22Rv1 (cell line): ENCODE results near the gene AXL.
"Not testable (repeated sequence)": the region's sequence is repeated elsewhere in the genome, so short reads cannot be mapped to it uniquely, and the experiment has no call there.

Source experiments
- ZFX ChIP-seq: fragments of 450-650 bp; IDR thresholded peaks from 2 replicates; pipeline ENCODE4 v1.6.1; 2017; ENCODE audit warnings: antibody characterized with exemption, borderline replicate concordance
- TF ChIP-seq, protein P1 (sequence below): fragments of 450-650 bp; IDR thresholded peaks from 2 replicates; pipeline ENCODE4 v1.5.1; 2017; ENCODE audit warnings: mild to moderate bottlenecking

DNA sequence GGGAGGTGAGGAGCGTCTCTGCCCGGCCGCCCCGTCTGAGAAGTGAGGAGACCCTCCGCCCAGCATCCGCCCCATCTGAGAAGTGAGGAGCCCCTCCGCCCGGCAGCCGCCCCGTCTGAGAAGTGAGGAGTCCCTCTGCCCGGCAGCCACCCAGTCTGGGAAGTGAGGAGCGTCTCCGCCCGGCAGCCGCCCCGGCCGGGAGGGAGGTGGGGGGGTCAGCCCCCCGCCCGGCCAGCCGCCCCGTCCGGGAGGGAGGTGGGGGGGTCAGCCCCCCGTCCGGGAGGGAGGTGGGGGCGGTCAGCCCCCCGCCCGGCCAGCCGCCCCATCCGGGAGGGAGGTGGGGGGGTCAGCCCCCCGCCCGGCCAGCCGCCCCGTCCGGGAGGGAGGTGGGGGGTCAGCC lies 38.9 kb upstream of the AXL start:
- TF ChIP-seq, protein P1, sequence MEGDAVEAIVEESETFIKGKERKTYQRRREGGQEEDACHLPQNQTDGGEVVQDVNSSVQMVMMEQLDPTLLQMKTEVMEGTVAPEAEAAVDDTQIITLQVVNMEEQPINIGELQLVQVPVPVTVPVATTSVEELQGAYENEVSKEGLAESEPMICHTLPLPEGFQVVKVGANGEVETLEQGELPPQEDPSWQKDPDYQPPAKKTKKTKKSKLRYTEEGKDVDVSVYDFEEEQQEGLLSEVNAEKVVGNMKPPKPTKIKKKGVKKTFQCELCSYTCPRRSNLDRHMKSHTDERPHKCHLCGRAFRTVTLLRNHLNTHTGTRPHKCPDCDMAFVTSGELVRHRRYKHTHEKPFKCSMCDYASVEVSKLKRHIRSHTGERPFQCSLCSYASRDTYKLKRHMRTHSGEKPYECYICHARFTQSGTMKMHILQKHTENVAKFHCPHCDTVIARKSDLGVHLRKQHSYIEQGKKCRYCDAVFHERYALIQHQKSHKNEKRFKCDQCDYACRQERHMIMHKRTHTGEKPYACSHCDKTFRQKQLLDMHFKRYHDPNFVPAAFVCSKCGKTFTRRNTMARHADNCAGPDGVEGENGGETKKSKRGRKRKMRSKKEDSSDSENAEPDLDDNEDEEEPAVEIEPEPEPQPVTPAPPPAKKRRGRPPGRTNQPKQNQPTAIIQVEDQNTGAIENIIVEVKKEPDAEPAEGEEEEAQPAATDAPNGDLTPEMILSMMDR, result not testable (repeated sequence)
- TF ChIP-seq ZFX, result not testable (repeated sequence)
